Progenitor cell of endocrine pancreas (in vitro differentiated cells): ENCODE measurements around the gene IRGQ. TPM values are rescaled to one million over a fixed set of nuclear protein-coding genes. Genes with fewer than 3 reads are reported as not detected.

Experiments
- DNase-seq: peaks from one replicate; pipeline ENCODE4 v3.0.0; 2021; ENCODE audit warnings: low spot score; ENCODE audit not compliant: unreplicated experiment
- H3K27ac Mint-ChIP-seq: 2 replicates; pipeline ENCODE4 v1.8.0; 2021; ENCODE audit warnings: mild to moderate bottlenecking, moderate library complexity, mixed read lengths
- H3K27me3 Mint-ChIP-seq: 2 replicates; pipeline ENCODE4 v1.8.0; 2021; ENCODE audit warnings: mixed read lengths
- H3K36me3 Mint-ChIP-seq: 2 replicates; pipeline ENCODE4 v1.8.0; 2022; ENCODE audit warnings: mixed read lengths; ENCODE audit not compliant: insufficient read depth
- H3K4me1 Mint-ChIP-seq: 2 replicates; pipeline ENCODE4 v1.8.0; 2021; ENCODE audit warnings: low read depth, mixed read lengths
- H3K4me3 Mint-ChIP-seq: 2 replicates; pipeline ENCODE4 v1.8.0; 2021; ENCODE audit warnings: low read depth, mild to moderate bottlenecking, moderate library complexity, mixed read lengths
- H3K9me3 Mint-ChIP-seq: 2 replicates; pipeline ENCODE4 v1.8.0; 2021; ENCODE audit warnings: low read depth, mixed read lengths
- total RNA-seq: library from RNA; stranded (reverse); gene quantifications from 2 replicates; pipeline ENCODE4 v1.2.1, GENCODE V29; 2021
- TF ChIP-seq, protein P1 (sequence below): fragments of 200-600 bp; sonication (generic); IDR thresholded peaks from one replicate; pipeline ENCODE4 v1.5.0; 2021; ENCODE audit warnings: antibody characterized with exemption, mild to moderate bottlenecking; ENCODE audit not compliant: unreplicated experiment

The IRGQ gene
- total RNA-seq, 1 donor from 2014 or later, result 63.6 TPM

DNA sequence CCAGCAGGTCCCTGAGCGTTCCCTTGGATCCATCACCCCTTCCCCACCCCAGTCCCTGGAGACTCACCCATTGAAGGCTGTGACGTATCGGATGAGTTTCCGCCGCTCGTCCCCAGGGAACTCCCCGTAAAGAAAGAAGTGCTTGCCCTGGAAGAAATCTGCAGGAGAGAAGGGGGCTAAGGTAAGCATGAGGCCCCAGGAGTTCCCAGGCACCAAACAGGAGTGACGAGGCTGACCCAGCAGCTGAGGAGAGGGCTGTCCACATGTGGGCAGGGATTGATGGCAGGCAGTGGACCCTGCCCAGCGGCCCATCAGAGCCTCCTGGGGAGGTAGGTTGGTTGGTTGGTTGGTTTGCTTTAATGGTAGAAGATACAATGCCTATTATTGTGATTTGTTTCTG is 51.9 kb downstream of the IRGQ start:
- TF ChIP-seq, protein P1, sequence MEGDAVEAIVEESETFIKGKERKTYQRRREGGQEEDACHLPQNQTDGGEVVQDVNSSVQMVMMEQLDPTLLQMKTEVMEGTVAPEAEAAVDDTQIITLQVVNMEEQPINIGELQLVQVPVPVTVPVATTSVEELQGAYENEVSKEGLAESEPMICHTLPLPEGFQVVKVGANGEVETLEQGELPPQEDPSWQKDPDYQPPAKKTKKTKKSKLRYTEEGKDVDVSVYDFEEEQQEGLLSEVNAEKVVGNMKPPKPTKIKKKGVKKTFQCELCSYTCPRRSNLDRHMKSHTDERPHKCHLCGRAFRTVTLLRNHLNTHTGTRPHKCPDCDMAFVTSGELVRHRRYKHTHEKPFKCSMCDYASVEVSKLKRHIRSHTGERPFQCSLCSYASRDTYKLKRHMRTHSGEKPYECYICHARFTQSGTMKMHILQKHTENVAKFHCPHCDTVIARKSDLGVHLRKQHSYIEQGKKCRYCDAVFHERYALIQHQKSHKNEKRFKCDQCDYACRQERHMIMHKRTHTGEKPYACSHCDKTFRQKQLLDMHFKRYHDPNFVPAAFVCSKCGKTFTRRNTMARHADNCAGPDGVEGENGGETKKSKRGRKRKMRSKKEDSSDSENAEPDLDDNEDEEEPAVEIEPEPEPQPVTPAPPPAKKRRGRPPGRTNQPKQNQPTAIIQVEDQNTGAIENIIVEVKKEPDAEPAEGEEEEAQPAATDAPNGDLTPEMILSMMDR, result no peak
- H3K27ac Mint-ChIP-seq, result no peak overlapping the region
- no peak overlapping the region for H3K4me3 Mint-ChIP-seq
- no peaks in the 10 kb centered on the region for H3K4me1 Mint-ChIP-seq
- H3K27me3 Mint-ChIP-seq, result no peaks in the 10 kb centered on the region
- no peak for DNase-seq
- peaks cover 3% of the 10 kb centered on the region for H3K9me3 Mint-ChIP-seq
- H3K36me3 Mint-ChIP-seq, result peaks cover 44% of the 10 kb centered on the region

DNA sequence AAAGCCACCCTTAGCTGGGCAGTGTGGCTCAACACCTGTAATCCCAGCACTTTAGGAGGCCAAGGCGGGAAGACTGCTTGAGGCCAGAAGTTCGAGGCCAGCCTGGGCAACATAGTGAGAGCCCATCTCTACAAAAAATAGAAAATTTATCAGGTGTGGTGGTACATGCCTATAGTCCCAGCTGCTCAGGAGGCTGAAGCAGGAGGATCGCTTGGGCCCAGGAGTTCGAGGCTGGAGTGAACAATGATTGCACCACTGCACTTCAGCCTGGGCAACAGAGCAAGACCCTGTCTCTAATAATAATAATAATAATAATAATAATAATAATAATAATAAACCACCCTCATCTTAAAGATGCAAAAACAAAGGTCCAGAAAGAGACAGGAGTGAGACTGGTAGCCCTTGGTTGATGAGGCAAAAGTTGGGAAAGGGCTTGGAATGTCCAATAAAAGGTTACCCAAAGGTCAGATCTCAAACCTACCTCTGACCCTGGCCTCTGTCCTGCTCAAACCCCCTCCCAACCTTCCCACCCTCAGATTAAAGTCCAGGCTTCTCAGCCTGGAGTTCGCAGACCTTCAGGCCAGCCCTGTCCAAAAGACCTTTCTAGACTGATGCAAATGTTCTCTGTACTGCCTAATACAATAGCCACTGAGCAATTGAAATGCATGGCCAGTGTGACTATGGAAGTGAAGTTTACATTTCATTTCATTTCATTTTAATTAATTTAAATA is 53.8 kb downstream of the IRGQ start:
- Mint-ChIP-seq H3K4me1 (no peaks in the 10 kb centered on the region), H3K27me3 (no peaks in the 10 kb centered on the region), H3K27ac (no peak overlapping the region), H3K36me3 (peaks cover 50% of the 10 kb centered on the region), H3K4me3 (no peak overlapping the region), H3K9me3 (peaks cover 5% of the 10 kb centered on the region)
- DNase-seq, result no peak
- TF ChIP-seq, protein P1, result no peak

DNA sequence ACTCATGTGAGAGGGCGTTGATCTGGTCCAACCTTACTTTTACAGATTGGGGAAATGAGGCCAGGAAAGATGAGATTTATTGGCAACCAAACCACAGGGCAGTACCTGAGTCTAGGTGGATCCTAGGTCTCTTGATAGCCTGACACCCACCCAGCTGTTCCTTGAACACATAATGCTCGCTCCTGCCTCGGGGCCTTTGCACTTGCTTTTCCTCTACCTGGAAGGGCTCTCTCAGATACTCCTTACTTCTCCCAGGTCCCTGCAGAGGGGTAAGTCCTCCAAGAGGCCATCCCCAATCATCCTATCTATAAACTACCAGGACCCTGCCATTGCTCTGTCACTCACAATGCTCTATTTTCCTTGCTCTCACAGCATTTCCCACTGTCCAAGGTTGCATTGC is 55.6 kb downstream of the IRGQ start:
- Mint-ChIP-seq H3K4me3 (no peak overlapping the region), H3K36me3 (peaks cover 52% of the 10 kb centered on the region), H3K4me1 (peaks cover under 1% of the 10 kb centered on the region), H3K27me3 (no peaks in the 10 kb centered on the region), H3K9me3 (peaks cover 5% of the 10 kb centered on the region), H3K27ac (no peak overlapping the region)
- TF ChIP-seq, protein P1, result no peak
- no peak for DNase-seq

DNA sequence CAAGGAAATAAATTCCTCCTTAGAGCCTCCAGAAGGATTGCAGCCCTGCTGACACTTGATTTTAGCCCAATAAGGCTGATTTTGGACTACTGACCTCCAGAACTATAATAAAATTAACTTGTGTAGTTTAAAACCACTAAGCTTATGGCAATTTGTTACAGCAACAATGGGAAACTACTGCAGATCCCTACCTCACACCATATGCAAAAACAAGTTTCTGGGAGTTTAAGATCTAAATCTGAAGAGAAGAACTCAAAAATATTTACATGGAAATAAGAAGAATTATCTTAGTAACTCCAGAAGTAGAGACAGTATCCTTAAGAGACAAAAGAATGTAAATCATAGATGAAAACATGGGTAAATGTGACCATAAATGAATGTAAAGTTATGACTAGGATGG is 57.0 kb downstream of the IRGQ start:
- peaks cover 47% of the 10 kb centered on the region for H3K36me3 Mint-ChIP-seq
- H3K27ac Mint-ChIP-seq, result no peak overlapping the region
- DNase-seq, result no peak
- TF ChIP-seq, protein P1, result no peak
- H3K4me3 Mint-ChIP-seq, result no peak overlapping the region
- H3K27me3 Mint-ChIP-seq, result no peaks in the 10 kb centered on the region
- peaks cover 5% of the 10 kb centered on the region for H3K9me3 Mint-ChIP-seq
- peaks cover 2% of the 10 kb centered on the region for H3K4me1 Mint-ChIP-seq

DNA sequence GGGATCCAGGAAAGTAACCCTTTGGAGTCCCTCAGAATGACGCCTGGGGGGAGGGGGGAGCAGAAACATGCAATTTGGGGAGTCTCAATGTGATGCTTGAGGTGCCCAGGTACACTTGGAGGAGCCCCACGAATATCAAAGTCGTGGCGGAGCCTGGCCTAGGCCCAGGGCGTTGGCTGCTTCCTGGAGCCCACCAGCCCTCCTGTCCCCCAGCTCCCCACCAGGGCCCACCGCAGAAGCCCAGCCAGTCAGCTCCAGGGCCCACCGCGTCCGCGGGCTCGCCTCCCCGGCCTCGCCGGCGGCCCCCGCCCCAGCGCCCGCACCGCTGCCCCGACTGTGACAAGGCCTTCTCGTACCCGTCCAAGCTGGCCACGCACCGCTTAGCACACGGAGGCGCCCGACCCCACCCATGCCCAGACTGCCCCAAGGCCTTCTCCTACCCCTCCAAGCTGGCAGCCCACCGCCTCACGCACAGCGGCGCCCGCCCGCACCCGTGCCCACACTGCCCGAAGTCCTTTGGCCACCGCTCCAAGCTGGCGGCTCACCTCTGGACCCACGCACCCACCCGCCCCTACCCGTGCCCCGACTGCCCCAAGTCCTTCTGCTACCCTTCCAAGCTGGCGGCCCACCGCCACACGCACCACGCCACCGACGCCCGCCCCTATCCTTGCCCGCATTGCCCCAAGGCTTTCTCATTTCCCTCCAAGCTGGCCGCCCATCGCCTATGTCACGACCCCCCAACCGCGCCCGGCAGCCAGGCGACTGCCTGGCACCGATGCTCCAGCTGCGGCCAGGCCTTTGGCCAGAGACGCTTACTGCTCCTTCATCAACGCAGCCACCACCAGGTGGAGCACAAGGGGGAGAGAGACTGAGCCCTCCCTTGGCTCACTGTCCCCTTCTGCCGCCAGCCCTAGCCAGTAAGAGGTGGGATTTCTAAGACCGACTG is 60.8 kb downstream of the IRGQ start:
- TF ChIP-seq, protein P1, result peak; percentile 61
- Mint-ChIP-seq H3K27ac (no peak overlapping the region), H3K9me3 (peaks cover 5% of the 10 kb centered on the region), H3K36me3 (peaks cover 27% of the 10 kb centered on the region), H3K4me1 (peaks cover 7% of the 10 kb centered on the region), H3K27me3 (no peaks in the 10 kb centered on the region), H3K4me3 (peak overlapping the region; percentile 41)
- peak; percentile 49 for DNase-seq
